ENCODE data around the gene ELK3. TPM values are rescaled to one million over a fixed set of nuclear protein-coding genes. Genes with fewer than 3 reads are reported as not detected.

Gene ELK3
- total and polyA plus RNA-seq, 2 of the 8 experiments (the other 6 are each of a cell fraction or from before 2014, with no cell fraction given), result 3.5 to 14.3 TPM

DNA sequence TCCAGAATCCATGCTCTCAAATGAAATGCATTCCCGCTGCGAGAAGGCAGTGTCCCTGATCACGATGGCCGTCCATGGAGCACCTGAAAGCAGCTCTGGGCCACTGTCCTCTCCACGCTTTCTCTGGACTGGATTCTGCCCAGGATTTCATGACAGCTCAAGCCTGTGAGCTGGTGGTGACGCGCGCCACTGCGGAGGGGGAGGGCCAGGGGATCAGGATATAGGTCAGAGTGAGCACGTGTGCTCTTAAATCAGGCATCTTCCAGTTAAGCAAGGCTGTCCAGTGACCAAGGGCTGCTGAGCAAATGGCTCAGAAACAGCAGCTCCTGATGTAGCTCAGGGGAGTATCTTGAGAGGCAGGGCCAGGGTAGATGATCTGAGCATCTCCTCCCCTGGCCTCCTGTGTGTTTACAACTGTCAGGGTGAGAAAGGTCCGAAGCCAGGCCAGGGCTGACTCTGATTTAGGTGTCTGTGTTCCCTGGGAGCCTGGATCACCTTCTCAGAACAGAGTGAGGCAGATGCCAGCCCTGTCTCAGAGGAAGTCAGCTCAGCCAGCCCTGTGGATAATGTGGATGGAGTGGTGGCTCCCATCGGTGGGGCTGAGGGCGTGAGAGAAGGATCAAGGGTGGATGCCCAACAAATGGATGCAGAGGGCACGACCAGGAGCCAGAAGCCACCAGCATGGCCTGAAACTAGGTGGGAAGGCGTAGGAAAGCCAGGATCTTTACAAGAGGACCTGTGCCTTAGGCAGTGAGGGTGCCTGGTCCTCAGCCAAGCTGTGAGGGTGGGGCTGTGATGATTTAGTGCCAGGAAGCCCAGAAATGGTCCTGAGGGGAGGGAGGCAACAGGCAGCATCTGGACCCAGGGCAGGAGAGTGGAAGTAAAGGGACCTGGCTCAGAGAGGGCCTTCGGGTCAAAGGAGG, 55.3 kb downstream of the ELK3 start (continued):
- no peak for TF ChIP-seq SP1 (IDR thresholded peaks at IDR 0.05; ENCODE audit: low read depth, low read length)
- TF ChIP-seq GTF2F1 (IDR thresholded peaks at IDR 0.05; ENCODE audit: borderline replicate concordance, low read depth, low read length), result no peak
